WTC11 (cell line): Measurements from ENCODE around the gene USP44.

Experiments
- CTCF ChIP-seq: fragments of 200-600 bp; IDR thresholded peaks from 2 replicates; pipeline ENCODE4 v1.8.0; 2022; ENCODE audit warnings: antibody characterized with exemption
- FOXJ3 ChIP-seq: sonication (generic); formaldehyde crosslinking; IDR thresholded peaks from 2 replicates; pipeline ENCODE4 v1.9.0; 2021; ENCODE audit warnings: missing genetic modification reagents, mild to moderate bottlenecking, borderline replicate concordance
- FOXK1 ChIP-seq: sonication (generic); formaldehyde crosslinking; IDR thresholded peaks from 2 replicates; pipeline ENCODE4 v1.8.0; 2022; ENCODE audit warnings: mild to moderate bottlenecking, moderate library complexity, missing genetic modification reagents
- JUN ChIP-seq: sonication (generic); formaldehyde crosslinking; IDR thresholded peaks from 2 replicates; pipeline ENCODE4 v1.8.0; 2023; ENCODE audit warnings: mild to moderate bottlenecking, missing genetic modification reagents
- MAX ChIP-seq: sonication (generic); formaldehyde crosslinking; IDR thresholded peaks from 2 replicates; pipeline ENCODE4 v1.8.0; 2022; ENCODE audit warnings: mild to moderate bottlenecking, missing genetic modification reagents
- NFYB ChIP-seq: sonication (generic); formaldehyde crosslinking; conservative IDR thresholded peaks from 2 replicates; pipeline ENCODE4 v1.8.0; 2022; ENCODE audit warnings: low read depth, missing genetic modification reagents
- RELA ChIP-seq: sonication (generic); formaldehyde crosslinking; IDR thresholded peaks from 2 replicates; pipeline ENCODE4 v1.8.1; 2022; ENCODE audit warnings: missing genetic modification reagents, mild to moderate bottlenecking, borderline replicate concordance
- TCF7 ChIP-seq: sonication (generic); formaldehyde crosslinking; IDR thresholded peaks from 2 replicates; pipeline ENCODE4 v1.8.0; 2022; ENCODE audit warnings: mild to moderate bottlenecking, low read depth, missing genetic modification reagents, moderate library complexity
- ZNF423 ChIP-seq: fragments of 250-450 bp; sonication (Bioruptor Pico); IDR thresholded peaks from 2 replicates; pipeline ENCODE4 v2.1.2; 2022; ENCODE audit warnings: mild to moderate bottlenecking, moderate library complexity
- TF ChIP-seq, protein P1 (sequence below): sonication (generic); formaldehyde crosslinking; IDR thresholded peaks from 2 replicates; pipeline ENCODE4 v1.8.1; 2022; ENCODE audit warnings: mild to moderate bottlenecking, missing genetic modification reagents, moderate library complexity, borderline replicate concordance
- TF ChIP-seq, protein P2 (sequence below): sonication (generic); formaldehyde crosslinking; IDR thresholded peaks from 2 replicates; pipeline ENCODE4 v1.8.1; 2022; ENCODE audit warnings: low read depth, missing genetic modification reagents, borderline replicate concordance
- TF ChIP-seq, protein P3 (sequence below): sonication (generic); formaldehyde crosslinking; IDR thresholded peaks from 2 replicates; pipeline ENCODE4 v1.8.1; 2023; ENCODE audit warnings: mild to moderate bottlenecking, moderate library complexity, missing genetic modification reagents

DNA sequence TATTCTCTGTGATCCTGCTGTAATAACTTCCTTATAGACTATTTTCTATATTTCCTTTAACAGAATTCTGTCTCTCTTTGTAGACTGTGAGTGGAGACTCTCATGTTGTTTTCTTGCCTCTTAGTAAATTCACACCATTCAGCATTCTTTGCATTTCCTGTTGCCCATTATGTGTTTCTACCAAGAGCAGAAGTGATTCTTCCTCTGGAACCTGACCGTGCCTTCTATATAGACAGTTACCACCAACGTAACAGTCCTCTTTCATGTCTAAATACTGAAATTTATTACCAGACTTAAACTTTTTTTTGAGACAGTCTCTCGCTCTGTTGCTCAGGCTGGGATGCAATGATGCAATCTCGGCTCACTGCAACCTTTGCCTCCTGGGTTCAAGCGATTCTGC is 46.2 kb downstream of the USP44 start:
- TF ChIP-seq CTCF (no peak), JUN (CRISPR knock-in tag) (no peak), TCF7 (CRISPR knock-in tag) (no peak), NFYB (CRISPR knock-in tag) (no peak), FOXJ3 (CRISPR knock-in tag) (no peak), MAX (no peak), ZNF423 (no peak), RELA (CRISPR knock-in tag) (no peak), FOXK1 (CRISPR knock-in tag) (no peak)
- TF ChIP-seq, protein P1, sequence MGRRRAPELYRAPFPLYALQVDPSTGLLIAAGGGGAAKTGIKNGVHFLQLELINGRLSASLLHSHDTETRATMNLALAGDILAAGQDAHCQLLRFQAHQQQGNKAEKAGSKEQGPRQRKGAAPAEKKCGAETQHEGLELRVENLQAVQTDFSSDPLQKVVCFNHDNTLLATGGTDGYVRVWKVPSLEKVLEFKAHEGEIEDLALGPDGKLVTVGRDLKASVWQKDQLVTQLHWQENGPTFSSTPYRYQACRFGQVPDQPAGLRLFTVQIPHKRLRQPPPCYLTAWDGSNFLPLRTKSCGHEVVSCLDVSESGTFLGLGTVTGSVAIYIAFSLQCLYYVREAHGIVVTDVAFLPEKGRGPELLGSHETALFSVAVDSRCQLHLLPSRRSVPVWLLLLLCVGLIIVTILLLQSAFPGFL, result no peak
- TF ChIP-seq, protein P2, sequence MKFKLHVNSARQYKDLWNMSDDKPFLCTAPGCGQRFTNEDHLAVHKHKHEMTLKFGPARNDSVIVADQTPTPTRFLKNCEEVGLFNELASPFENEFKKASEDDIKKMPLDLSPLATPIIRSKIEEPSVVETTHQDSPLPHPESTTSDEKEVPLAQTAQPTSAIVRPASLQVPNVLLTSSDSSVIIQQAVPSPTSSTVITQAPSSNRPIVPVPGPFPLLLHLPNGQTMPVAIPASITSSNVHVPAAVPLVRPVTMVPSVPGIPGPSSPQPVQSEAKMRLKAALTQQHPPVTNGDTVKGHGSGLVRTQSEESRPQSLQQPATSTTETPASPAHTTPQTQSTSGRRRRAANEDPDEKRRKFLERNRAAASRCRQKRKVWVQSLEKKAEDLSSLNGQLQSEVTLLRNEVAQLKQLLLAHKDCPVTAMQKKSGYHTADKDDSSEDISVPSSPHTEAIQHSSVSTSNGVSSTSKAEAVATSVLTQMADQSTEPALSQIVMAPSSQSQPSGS, result no peak
- TF ChIP-seq, protein P3, sequence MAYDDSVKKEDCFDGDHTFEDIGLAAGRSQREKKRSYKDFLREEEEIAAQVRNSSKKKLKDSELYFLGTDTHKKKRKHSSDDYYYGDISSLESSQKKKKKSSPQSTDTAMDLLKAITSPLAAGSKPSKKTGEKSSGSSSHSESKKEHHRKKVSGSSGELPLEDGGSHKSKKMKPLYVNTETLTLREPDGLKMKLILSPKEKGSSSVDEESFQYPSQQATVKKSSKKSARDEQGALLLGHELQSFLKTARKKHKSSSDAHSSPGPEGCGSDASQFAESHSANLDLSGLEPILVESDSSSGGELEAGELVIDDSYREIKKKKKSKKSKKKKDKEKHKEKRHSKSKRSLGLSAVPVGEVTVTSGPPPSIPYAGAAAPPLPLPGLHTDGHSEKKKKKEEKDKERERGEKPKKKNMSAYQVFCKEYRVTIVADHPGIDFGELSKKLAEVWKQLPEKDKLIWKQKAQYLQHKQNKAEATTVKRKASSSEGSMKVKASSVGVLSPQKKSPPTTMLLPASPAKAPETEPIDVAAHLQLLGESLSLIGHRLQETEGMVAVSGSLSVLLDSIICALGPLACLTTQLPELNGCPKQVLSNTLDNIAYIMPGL (CRISPR knock-in tag), result no peak
